Fibroblast of villous mesenchyme (primary cell): ENCODE results near the gene IGFN1. TPM values are rescaled to one million over a fixed set of nuclear protein-coding genes. Genes with fewer than 3 reads are reported as not detected.
A peak's percentile ranks its signal among the peaks of the same experiment; 100 is the strongest.

Experiments used
- DNase-seq: peaks from one replicate; pipeline ENCODE4 v3.0.0-alpha.2; 2010; ENCODE audit warnings: low read depth
- H3K4me3 ChIP-seq: 2 replicates; pipeline ENCODE4 v1.5.1; 2011; ENCODE audit warnings: low read depth, mild to moderate bottlenecking, low read length
- CTCF ChIP-seq: IDR thresholded peaks from 2 replicates; pipeline ENCODE4 v1.5.1; 2012; ENCODE audit warnings: low read depth, mild to moderate bottlenecking, low read length; ENCODE audit not compliant: insufficient read depth
- total RNA-seq: library from RNA; depleted of rRNA; stranded (reverse); fragments of >200 nt; gene quantifications from 2 replicates; pipeline ENCODE4 v1.2.3, GENCODE V29; 2012

Gene IGFN1
- total RNA-seq, 1 donor = under 0.01 TPM

GRCh38 chr1:201144701-201145100, 45.9 kb upstream of the IGFN1 start:
- no peak overlapping the region for H3K4me3 ChIP-seq
- no peak for TF ChIP-seq CTCF
- no peak for DNase-seq

GRCh38 chr1:201145132-201145531, 45.5 kb upstream of the IGFN1 start:
- no peak for TF ChIP-seq CTCF
- no peak overlapping the region for H3K4me3 ChIP-seq
- DNase-seq = no peak

GRCh38 chr1:201145816-201146215, 44.8 kb upstream of the IGFN1 start:
- no peak overlapping the region for H3K4me3 ChIP-seq
- DNase-seq = no peak
- TF ChIP-seq CTCF = no peak

- no peak overlapping the region for H3K4me3 ChIP-seq
- TF ChIP-seq CTCF = no peak
- no peak for DNase-seq
Measured at GRCh38 chr1:201146626-201147390, 43.8 kb upstream of the IGFN1 start.

- TF ChIP-seq CTCF = no peak
Measured at GRCh38 chr1:201147396-201148015, 43.1 kb upstream of the IGFN1 start.

GRCh38 chr1:201149400-201149799, 41.2 kb upstream of the IGFN1 start:
- no peak overlapping the region for H3K4me3 ChIP-seq
- peak; percentile 53 for TF ChIP-seq CTCF
- DNase-seq = peak; percentile 49

More at GRCh38 chr1:201147396-201148015, 43.1 kb upstream of the IGFN1 start:
- no peak for DNase-seq
- H3K4me3 ChIP-seq = no peak overlapping the region
